Ovary (tissue), 9 donors: ENCODE results near the gene ST3GAL4. TPM values are rescaled to one million over a fixed set of nuclear protein-coding genes. Genes with fewer than 3 reads are reported as not detected.

Source experiments
- DNase-seq, 5 donors: peaks; one replicate each; pipeline ENCODE4 v3.0.0-alpha.2; 2019 to 2020
- H3K27ac ChIP-seq, 2 donors: fragments of 200-600 bp; one replicate each; pipeline versions ENCODE4 v1.5.1 to v1.8.0; 2019 to 2022
- H3K27me3 ChIP-seq: fragments of 200-600 bp; one replicate; pipeline ENCODE4 v1.8.0; 2022
- H3K36me3 ChIP-seq: fragments of 200-600 bp; sonication (generic); one replicate; pipeline ENCODE4 v1.5.1; 2019
- H3K4me1 ChIP-seq: one replicate; pipeline ENCODE4 v1.8.1; 2013; ENCODE audit warnings: mild to moderate bottlenecking, moderate library complexity; ENCODE audit not compliant: insufficient read depth
- H3K4me3 ChIP-seq: fragments of 200-600 bp; sonication (generic); one replicate; pipeline ENCODE4 v1.5.1; 2017
- H3K9me3 ChIP-seq, 2 donors: fragments of 200-600 bp in 1 of 2; sonication (generic) in 1 of 2; one replicate each; pipeline versions ENCODE4 v1.5.1 to v1.8.1; 2013 to 2019; ENCODE audit warnings: mild to moderate bottlenecking in 1 of 2, moderate library complexity in 1 of 2
- CTCF ChIP-seq, 3 donors: fragments of 450-650 bp in 2 of 3; fragments of 200-600 bp in 1 of 3; IDR thresholded peaks; one replicate each; pipeline versions ENCODE4 v1.5.1 to v1.8.0; 2016 to 2022; ENCODE audit warnings: antibody characterized with exemption in 3 of 3, mild to moderate bottlenecking in 1 of 3
- EP300 ChIP-seq: sonication (generic); formaldehyde crosslinking; IDR thresholded peaks from one replicate; pipeline ENCODE4 v1.6.1; 2017; ENCODE audit warnings: antibody characterized with exemption
- POLR2A ChIP-seq: fragments of 450-650 bp; IDR thresholded peaks from one replicate; pipeline ENCODE4 v1.6.1; 2017; ENCODE audit warnings: antibody characterized with exemption, mild to moderate bottlenecking, moderate library complexity
- WGBS, 3 donors: extraction: QIAGEN DNeasy Blood & Tissue Kit in 1 of 3; methylation state at CpG; one replicate each; pipeline versions ENCODE4 v1.1.5 to v1.1.7; 2013 to 2017; 5-methylcytosine and 5-hydroxymethylcytosine counted together
- intact Hi-C, 4 donors: fragments of 100-400 bp; cut with DNase I; formaldehyde crosslinking; loops; one replicate each; pipeline versions ENCODE4 v1.11.0 to v1.15.1; 2022 to 2023
- polyA plus RNA-seq, 2 donors: library from polyadenylated mRNA; stranded (reverse); fragments of 200-250 nt in 1 of 2; fragments of 350-450 nt in 1 of 2; fragmentation: Illumina TruSeq in 1 of 2; extraction: RNeasy Lipid Tissue Mini Kit (QIAGEN cat#74804) in 1 of 2; gene quantifications; one replicate each; pipeline ENCODE4 v1.2.3, GENCODE V29; 2013 to 2014
- total RNA-seq, 7 donors: library from RNA; depleted of rRNA in 2 of 7; stranded (reverse); fragments of >200 nt in 2 of 7; fragmentation: NEBNext Ultra II Directional in 3 of 7; extraction: Animal tissue kit (Norgen Biotek cat#: 25700) in 3 of 7; gene quantifications; one replicate each; pipeline versions ENCODE4 v1.1.0 to v1.2.4, GENCODE V29; 2016 to 2023
- donor health status: DM: no; HTN: no; CAD: no; lungs with moderate emphysema.
- donor health status: DM: no; HTN: no; CAD: no.
- donor health status: Bipolar disorder and iron deficiency.
- donor health status: DM: yes; HTN: yes; CAD: no.
- donor health status: DM: no; HTN: no; CAD: no.
- donor health status: DM: yes; HTN: yes; CAD: no.

The ST3GAL4 gene
- total and polyA plus RNA-seq, 9 donors = 75.8 to 300 (median 120) TPM

- peak overlapping the region in 1 of 2 donors; percentile 47 for H3K27ac ChIP-seq
- intact Hi-C loops = no loop called here
- no peaks in the 10 kb centered on the region for H3K27me3 ChIP-seq
- DNase-seq = no peak
- no peaks in the 10 kb centered on the region for H3K9me3 ChIP-seq
- TF ChIP-seq EP300 (no peak), CTCF (IDR thresholded peaks at IDR 0.05) (no peak), POLR2A (no peak)
- peaks cover 12% of the 10 kb centered on the region for H3K4me1 ChIP-seq
- WGBS, 3 donors = 77 to 88% (median 83%) methylated on average over 8 of the region's 8 CpGs
- no peaks in the 10 kb centered on the region for H3K36me3 ChIP-seq
- no peak overlapping the region for H3K4me3 ChIP-seq
Measured at GRCh38 chr11:126406368-126406767, 50.9 kb downstream of the ST3GAL4 start.

GRCh38 chr11:126407101-126407521 is 51.6 kb downstream of the ST3GAL4 start:
- DNase-seq = no peak
- peaks cover 10% of the 10 kb centered on the region for H3K4me1 ChIP-seq
- H3K27ac ChIP-seq = peak overlapping the region in 1 of 2 donors; percentile 47
- TF ChIP-seq POLR2A = no peak
- no peak for TF ChIP-seq EP300
- TF ChIP-seq CTCF (IDR thresholded peaks at IDR 0.05) = no peak
- intact Hi-C loops = no loop called here
- H3K4me3 ChIP-seq = no peak overlapping the region
- WGBS, 3 donors = 75 to 82% (median 82%) methylated on average over 9 to 12 of the region's 12 CpGs
- no peaks in the 10 kb centered on the region for H3K36me3 ChIP-seq
- no peaks in the 10 kb centered on the region for H3K9me3 ChIP-seq
- H3K27me3 ChIP-seq = no peaks in the 10 kb centered on the region

- Histone ChIP-seq H3K4me1 (peaks cover 10% of the 10 kb centered on the region), H3K36me3 (no peaks in the 10 kb centered on the region), H3K4me3 (no peak overlapping the region), H3K27ac (no peak overlapping the region), H3K9me3 (no peaks in the 10 kb centered on the region), H3K27me3 (no peaks in the 10 kb centered on the region)
- 87 to 92% (median 90%) methylated on average over 15 of the region's 15 CpGs for WGBS, 3 donors
- intact Hi-C loops = no loop called here
- TF ChIP-seq POLR2A (no peak), EP300 (no peak), CTCF (IDR thresholded peaks at IDR 0.05) (no peak)
- no peak for DNase-seq
Measured at GRCh38 chr11:126407682-126408288, 52.3 kb downstream of the ST3GAL4 start.

GRCh38 chr11:126408496-126408895 is 53.0 kb downstream of the ST3GAL4 start:
- Histone ChIP-seq H3K4me3 (no peak overlapping the region), H3K27ac (no peak overlapping the region), H3K36me3 (no peaks in the 10 kb centered on the region), H3K27me3 (no peaks in the 10 kb centered on the region), H3K4me1 (peaks cover 10% of the 10 kb centered on the region), H3K9me3 (no peaks in the 10 kb centered on the region)
- no peak for DNase-seq
- intact Hi-C loops = no loop called here
- WGBS, 3 donors = 82 to 86% (median 85%) methylated on average over 12 of the region's 12 CpGs
- TF ChIP-seq EP300 = no peak
- no peak for TF ChIP-seq CTCF (IDR thresholded peaks at IDR 0.05)
